Ovary (tissue), 9 donors: ENCODE results near the gene HYOU1. TPM values are rescaled to one million over a fixed set of nuclear protein-coding genes. Genes with fewer than 3 reads are reported as not detected.
A peak's percentile ranks its signal among the peaks of the same experiment; 100 is the strongest.

Source experiments
- DNase-seq, 5 donors: peaks; one replicate each; pipeline ENCODE4 v3.0.0-alpha.2; 2019 to 2020
- H3K27ac ChIP-seq, 2 donors: fragments of 200-600 bp; one replicate each; pipeline versions ENCODE4 v1.5.1 to v1.8.0; 2019 to 2022
- H3K27me3 ChIP-seq: fragments of 200-600 bp; one replicate; pipeline ENCODE4 v1.8.0; 2022
- H3K36me3 ChIP-seq: fragments of 200-600 bp; sonication (generic); one replicate; pipeline ENCODE4 v1.5.1; 2019
- H3K4me1 ChIP-seq: one replicate; pipeline ENCODE4 v1.8.1; 2013; ENCODE audit warnings: mild to moderate bottlenecking, moderate library complexity; ENCODE audit not compliant: insufficient read depth
- H3K4me3 ChIP-seq: fragments of 200-600 bp; sonication (generic); one replicate; pipeline ENCODE4 v1.5.1; 2017
- H3K9me3 ChIP-seq, 2 donors: fragments of 200-600 bp in 1 of 2; sonication (generic) in 1 of 2; one replicate each; pipeline versions ENCODE4 v1.5.1 to v1.8.1; 2013 to 2019; ENCODE audit warnings: mild to moderate bottlenecking in 1 of 2, moderate library complexity in 1 of 2
- EP300 ChIP-seq: sonication (generic); formaldehyde crosslinking; IDR thresholded peaks from one replicate; pipeline ENCODE4 v1.6.1; 2017; ENCODE audit warnings: antibody characterized with exemption
- POLR2A ChIP-seq: fragments of 450-650 bp; IDR thresholded peaks from one replicate; pipeline ENCODE4 v1.6.1; 2017; ENCODE audit warnings: antibody characterized with exemption, mild to moderate bottlenecking, moderate library complexity
- WGBS, 3 donors: extraction: QIAGEN DNeasy Blood & Tissue Kit in 1 of 3; methylation state at CpG; one replicate each; pipeline versions ENCODE4 v1.1.5 to v1.1.7; 2013 to 2017; 5-methylcytosine and 5-hydroxymethylcytosine counted together
- intact Hi-C, 4 donors: fragments of 100-400 bp; cut with DNase I; formaldehyde crosslinking; loops; one replicate each; pipeline versions ENCODE4 v1.11.0 to v1.15.1; 2022 to 2023
- microRNA-seq, 3 donors: library from miRNA; unstranded; fragments of <30 nt; microRNA quantifications; one replicate each; pipeline versions ENCODE4 to v1.2.0, GENCODE V29; 2019 to 2020
- polyA plus RNA-seq, 2 donors: library from polyadenylated mRNA; stranded (reverse); fragments of 200-250 nt in 1 of 2; fragments of 350-450 nt in 1 of 2; fragmentation: Illumina TruSeq in 1 of 2; extraction: RNeasy Lipid Tissue Mini Kit (QIAGEN cat#74804) in 1 of 2; gene quantifications; one replicate each; pipeline ENCODE4 v1.2.3, GENCODE V29; 2013 to 2014
- small RNA-seq: library from RNA; depleted of rRNA; stranded (forward); fragments of <200 nt; gene quantifications from one replicate; pipeline ENCODE3, GENCODE V24; 2016
- total RNA-seq, 7 donors: library from RNA; depleted of rRNA in 2 of 7; stranded (reverse); fragments of >200 nt in 2 of 7; fragmentation: NEBNext Ultra II Directional in 3 of 7; extraction: Animal tissue kit (Norgen Biotek cat#: 25700) in 3 of 7; gene quantifications; one replicate each; pipeline versions ENCODE4 v1.1.0 to v1.2.4, GENCODE V29; 2016 to 2023
- TF ChIP-seq, protein P1 (sequence below), 3 donors: fragments of 450-650 bp in 2 of 3; fragments of 200-600 bp in 1 of 3; IDR thresholded peaks; one replicate each; pipeline versions ENCODE4 v1.5.1 to v1.8.0; 2016 to 2022; ENCODE audit warnings: antibody characterized with exemption in 3 of 3, mild to moderate bottlenecking in 1 of 3
- donor health status: DM: no; HTN: no; CAD: no; lungs with moderate emphysema.
- donor health status: DM: no; HTN: no; CAD: no.
- donor health status: Bipolar disorder and iron deficiency.
- donor health status: DM: yes; HTN: yes; CAD: no.
- donor health status: DM: no; HTN: no; CAD: no.
- donor health status: DM: yes; HTN: yes; CAD: no.

The HYOU1 gene
- total and polyA plus RNA-seq, 9 donors, result 26.5 to 156 (median 69.7) TPM

DNA sequence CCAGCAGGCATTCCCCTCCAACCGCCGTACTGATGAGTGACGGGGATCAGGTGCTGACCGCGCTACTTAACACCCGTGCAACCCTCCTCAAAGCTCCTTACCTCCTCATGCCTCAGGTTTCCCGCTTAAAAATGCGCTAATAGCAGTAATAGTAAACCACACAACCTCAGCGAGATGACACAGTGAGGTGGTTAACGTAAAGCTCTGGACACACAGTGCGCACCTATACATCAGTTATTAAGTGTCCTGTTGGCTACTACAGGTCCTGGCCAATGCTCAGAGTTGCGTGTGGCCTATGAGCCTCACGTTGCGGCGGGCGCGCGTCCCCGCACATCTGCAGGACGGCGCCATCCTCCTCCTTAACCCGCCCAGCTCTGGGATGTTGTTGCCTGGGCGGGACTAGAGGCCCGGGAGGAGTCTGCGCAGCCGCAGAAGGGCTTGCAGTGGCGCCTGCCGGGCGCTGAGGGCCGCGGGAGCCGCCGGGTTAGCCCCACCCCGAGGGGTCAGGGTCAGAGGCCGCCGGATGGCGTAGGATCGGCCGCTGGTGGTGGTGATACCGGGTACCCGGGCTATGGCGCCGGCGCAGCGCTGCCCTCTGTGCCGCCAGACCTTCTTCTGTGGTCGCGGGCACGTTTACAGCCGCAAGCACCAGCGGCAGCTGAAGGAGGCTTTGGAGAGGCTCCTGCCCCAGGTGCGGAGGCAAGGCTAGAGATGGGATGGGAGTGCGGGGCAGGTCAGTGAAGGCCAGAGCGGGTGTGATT lies 59.2 kb downstream of the HYOU1 start, which contains the start of gene CENATAC:
Gene CENATAC (plus strand): TSS at position 512 of the 761 bp plus-strand sequence. CDS start 60 bp downstream, at position 572.
- intact Hi-C loops, result loop anchor here in 1 of 4 donors (2.0 kb wide), 1 partner anchor 21 kb away; the partner anchor contains the start of genes RPS25 and TRAPPC4
- WGBS, 3 donors, result 0 to 1% (median 0%) methylated on average over 49 to 54 of the region's 54 CpGs
- DNase-seq, result peak; percentile 94 to 97 (median 95)
- Histone ChIP-seq H3K4me3 (peak within 1 kb of the TSS; percentile 80), H3K4me1 (peaks cover 7% of the 10 kb centered on the region), H3K27ac (peak within 1 kb of the TSS; percentile 63 to 66), H3K36me3 (no peaks in the 10 kb centered on the region), H3K9me3 (no peaks in the 10 kb centered on the region), H3K27me3 (no peaks in the 10 kb centered on the region)
- TF ChIP-seq, protein P1, sequence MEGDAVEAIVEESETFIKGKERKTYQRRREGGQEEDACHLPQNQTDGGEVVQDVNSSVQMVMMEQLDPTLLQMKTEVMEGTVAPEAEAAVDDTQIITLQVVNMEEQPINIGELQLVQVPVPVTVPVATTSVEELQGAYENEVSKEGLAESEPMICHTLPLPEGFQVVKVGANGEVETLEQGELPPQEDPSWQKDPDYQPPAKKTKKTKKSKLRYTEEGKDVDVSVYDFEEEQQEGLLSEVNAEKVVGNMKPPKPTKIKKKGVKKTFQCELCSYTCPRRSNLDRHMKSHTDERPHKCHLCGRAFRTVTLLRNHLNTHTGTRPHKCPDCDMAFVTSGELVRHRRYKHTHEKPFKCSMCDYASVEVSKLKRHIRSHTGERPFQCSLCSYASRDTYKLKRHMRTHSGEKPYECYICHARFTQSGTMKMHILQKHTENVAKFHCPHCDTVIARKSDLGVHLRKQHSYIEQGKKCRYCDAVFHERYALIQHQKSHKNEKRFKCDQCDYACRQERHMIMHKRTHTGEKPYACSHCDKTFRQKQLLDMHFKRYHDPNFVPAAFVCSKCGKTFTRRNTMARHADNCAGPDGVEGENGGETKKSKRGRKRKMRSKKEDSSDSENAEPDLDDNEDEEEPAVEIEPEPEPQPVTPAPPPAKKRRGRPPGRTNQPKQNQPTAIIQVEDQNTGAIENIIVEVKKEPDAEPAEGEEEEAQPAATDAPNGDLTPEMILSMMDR (IDR thresholded peaks at IDR 0.05), result peak in 2 of 3 donors; percentile 21 to 23
- TF ChIP-seq POLR2A, result peak; percentile 57
- no peak for TF ChIP-seq EP300

DNA sequence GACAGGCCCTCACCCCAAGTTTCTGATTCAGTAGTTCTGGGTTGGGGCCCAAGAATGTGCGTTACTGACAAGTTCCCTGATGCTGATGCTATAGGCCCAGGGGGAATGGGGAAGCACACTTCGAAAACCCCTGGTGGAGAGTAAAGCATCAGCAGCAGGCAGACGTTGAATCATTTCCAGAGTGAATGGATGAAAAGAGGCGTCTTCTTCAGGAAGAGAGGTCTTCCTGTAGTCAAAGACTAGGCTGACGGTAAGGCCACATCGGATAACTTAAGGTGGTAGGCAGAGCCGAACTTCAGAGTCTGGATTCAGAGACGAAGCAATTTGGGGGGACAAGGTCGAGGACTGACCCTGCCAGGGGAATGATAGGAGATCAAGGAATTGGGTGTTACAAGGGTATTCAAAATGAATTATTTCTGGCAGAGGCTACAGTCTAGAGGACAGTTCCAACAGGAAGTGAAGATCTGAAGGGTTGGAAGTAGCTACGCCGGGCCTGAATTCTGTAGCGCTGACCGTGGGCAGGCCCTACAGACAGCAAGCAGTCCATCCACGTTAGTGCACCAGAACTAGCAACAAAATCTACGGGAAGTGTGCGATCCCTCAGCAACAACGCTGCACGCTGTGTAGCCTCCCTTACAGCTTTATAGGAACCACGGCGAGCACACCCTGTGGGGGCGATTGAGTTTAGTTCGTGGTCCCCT lies 59.9 kb downstream of the HYOU1 start:
- WGBS, 3 donors, result 9 to 16% (median 13%) methylated on average over 22 of the region's 22 CpGs
- intact Hi-C loops, result no loop called here
- Histone ChIP-seq H3K27me3 (no peaks in the 10 kb centered on the region), H3K27ac (peak overlapping the region in 1 of 2 donors; percentile 66), H3K9me3 (no peaks in the 10 kb centered on the region), H3K4me1 (peaks cover 7% of the 10 kb centered on the region), H3K36me3 (no peaks in the 10 kb centered on the region), H3K4me3 (peak overlapping the region; percentile 80)
- peak in 1 of 5 donors; percentile 34 for DNase-seq
- TF ChIP-seq, protein P1 (IDR thresholded peaks at IDR 0.05), result no peak
- TF ChIP-seq EP300 (no peak), POLR2A (no peak)

Small RNA genes within 50 kb of the gene (microRNA-seq; reads per million reads assigned to microRNA genes)
- 0 to 0.38 (median 0.16) reads per million in 3 donors for gene MIR3656

Small RNA genes within 50 kb of the gene (small RNA-seq; reads per million reads assigned to genes)
- gene AP003392.2, result not detected
- gene RF00017, result not detected
- gene RF00019, result not detected

Other genes starting within 250 kb of the HYOU1 start
- gene CXCR5, start 173.3 kb downstream of the HYOU1 start, total RNA-seq, result under 1 TPM in 1 of 7 donors, not detected in 6; 0.05 TPM
- under 1 TPM in 1 of 2 donors, not detected in 1; 0.17 TPM for gene CXCR5, start 173.3 kb downstream of the HYOU1 start, polyA plus RNA-seq
- 100 to 1,000 TPM in 1 of 7 donors, 10 to 100 TPM in 6; 12.9 to 145 (median 79.9) TPM for gene BCL9L, start 131.3 kb downstream of the HYOU1 start, total RNA-seq
- 10 to 100 TPM in 1 of 2 donors, 1 to 10 TPM in 1; 5.5 to 31.2 TPM for gene BCL9L, start 131.3 kb downstream of the HYOU1 start, polyA plus RNA-seq
- not detected for gene UPK2, start 100.9 kb downstream of the HYOU1 start, total RNA-seq
- gene UPK2, start 100.9 kb downstream of the HYOU1 start, polyA plus RNA-seq, result under 1 TPM in 1 of 2 donors, not detected in 1; 0.13 TPM
- gene FOXR1, start 85.4 kb downstream of the HYOU1 start, total RNA-seq, result not detected
- gene FOXR1, start 85.4 kb downstream of the HYOU1 start, polyA plus RNA-seq, result 1 to 10 TPM in 1 of 2 donors, not detected in 1; 1.7 TPM
- 10 to 100 TPM; 23.4 to 51.0 (median 27.8) TPM for gene CENATAC, start 59.1 kb downstream of the HYOU1 start, total RNA-seq
- gene CENATAC, start 59.1 kb downstream of the HYOU1 start, polyA plus RNA-seq, result 10 to 100 TPM; 19.9 to 21.6 TPM
- gene RPS25, start 38.9 kb downstream of the HYOU1 start, total RNA-seq, result 1,000 to 10,000 TPM; 1,999 to 7,045 (median 2,410) TPM
- gene RPS25, start 38.9 kb downstream of the HYOU1 start, polyA plus RNA-seq, result 1,000 to 10,000 TPM; 2,845 to 5,915 TPM
- gene TRAPPC4, start 38.4 kb downstream of the HYOU1 start, total RNA-seq, result 10 to 100 TPM; 34.0 to 59.1 (median 57.5) TPM
- gene TRAPPC4, start 38.4 kb downstream of the HYOU1 start, polyA plus RNA-seq, result 10 to 100 TPM; 43.8 to 55.1 TPM
- 10 to 100 TPM; 11.2 to 38.1 (median 14.8) TPM for gene SLC37A4, start 26.3 kb downstream of the HYOU1 start, total RNA-seq
- 10 to 100 TPM; 10.5 to 11.9 TPM for gene SLC37A4, start 26.3 kb downstream of the HYOU1 start, polyA plus RNA-seq
- 10 to 100 TPM; 24.3 to 45.0 (median 34.9) TPM for gene VPS11, start 10.6 kb upstream of the HYOU1 start, total RNA-seq
- 10 to 100 TPM; 40.1 to 47.8 TPM for gene VPS11, start 10.6 kb upstream of the HYOU1 start, polyA plus RNA-seq
- gene HMBS, start 27.7 kb upstream of the HYOU1 start, total RNA-seq, result 10 to 100 TPM in 2 of 7 donors, 1 to 10 TPM in 5; 1.1 to 19.4 (median 8.7) TPM
- 1 to 10 TPM; 4.6 to 7.6 TPM for gene HMBS, start 27.7 kb upstream of the HYOU1 start, polyA plus RNA-seq
- gene DPAGT1, start 44.6 kb upstream of the HYOU1 start, total RNA-seq, result 10 to 100 TPM; 14.1 to 31.3 (median 24.4) TPM
- 10 to 100 TPM; 18.3 to 61.4 TPM for gene DPAGT1, start 44.6 kb upstream of the HYOU1 start, polyA plus RNA-seq
- gene C2CD2L, start 50.1 kb upstream of the HYOU1 start, total RNA-seq, result 10 to 100 TPM in 1 of 7 donors, 1 to 10 TPM in 6; 4.4 to 13.6 (median 8.8) TPM
- 1 to 10 TPM; 2.8 to 5.5 TPM for gene C2CD2L, start 50.1 kb upstream of the HYOU1 start, polyA plus RNA-seq
- gene HINFP, start 64.4 kb upstream of the HYOU1 start, total RNA-seq, result 10 to 100 TPM; 15.2 to 27.9 (median 22.8) TPM
- 10 to 100 TPM; 17.5 to 20.4 TPM for gene HINFP, start 64.4 kb upstream of the HYOU1 start, polyA plus RNA-seq
- under 1 TPM in 4 of 7 donors, not detected in 3; 0.10 to 0.80 (median 0.32) TPM for gene ABCG4, start 91.8 kb upstream of the HYOU1 start, total RNA-seq
- 1 to 10 TPM in 1 of 2 donors, under 1 TPM in 1; 0.06 to 1.3 TPM for gene ABCG4, start 91.8 kb upstream of the HYOU1 start, polyA plus RNA-seq
- 10 to 100 TPM in 3 of 7 donors, 1 to 10 TPM in 4; 4.4 to 13.4 (median 9.4) TPM for gene NLRX1, start 111.5 kb upstream of the HYOU1 start, total RNA-seq
- 1 to 10 TPM; 3.1 to 6.1 TPM for gene NLRX1, start 111.5 kb upstream of the HYOU1 start, polyA plus RNA-seq
- gene NHERF4, start 128.3 kb upstream of the HYOU1 start, total RNA-seq, result 10 to 100 TPM in 1 of 7 donors, 1 to 10 TPM in 1, under 1 TPM in 3, not detected in 2; 0.32 to 27.5 (median 0.95) TPM
- under 1 TPM in 1 of 2 donors, not detected in 1; 0.11 TPM for gene NHERF4, start 128.3 kb upstream of the HYOU1 start, polyA plus RNA-seq
- gene CBL, start 149.1 kb upstream of the HYOU1 start, total RNA-seq, result 10 to 100 TPM in 5 of 7 donors, 1 to 10 TPM in 2; 7.6 to 17.9 (median 13.4) TPM
- 10 to 100 TPM in 1 of 2 donors, 1 to 10 TPM in 1; 3.6 to 12.3 TPM for gene CBL, start 149.1 kb upstream of the HYOU1 start, polyA plus RNA-seq